Cardiac atrium fibroblast (primary cell): ENCODE data around the gene PKP3. TPM values are rescaled to one million over a fixed set of nuclear protein-coding genes. Genes with fewer than 3 reads are reported as not detected.

Source experiments
- total RNA-seq: library from RNA; depleted of rRNA; stranded (reverse); fragments of >200 nt; gene quantifications from 2 replicates; pipeline ENCODE4 v1.2.3, GENCODE V29; 2015

Gene PKP3, protein sequence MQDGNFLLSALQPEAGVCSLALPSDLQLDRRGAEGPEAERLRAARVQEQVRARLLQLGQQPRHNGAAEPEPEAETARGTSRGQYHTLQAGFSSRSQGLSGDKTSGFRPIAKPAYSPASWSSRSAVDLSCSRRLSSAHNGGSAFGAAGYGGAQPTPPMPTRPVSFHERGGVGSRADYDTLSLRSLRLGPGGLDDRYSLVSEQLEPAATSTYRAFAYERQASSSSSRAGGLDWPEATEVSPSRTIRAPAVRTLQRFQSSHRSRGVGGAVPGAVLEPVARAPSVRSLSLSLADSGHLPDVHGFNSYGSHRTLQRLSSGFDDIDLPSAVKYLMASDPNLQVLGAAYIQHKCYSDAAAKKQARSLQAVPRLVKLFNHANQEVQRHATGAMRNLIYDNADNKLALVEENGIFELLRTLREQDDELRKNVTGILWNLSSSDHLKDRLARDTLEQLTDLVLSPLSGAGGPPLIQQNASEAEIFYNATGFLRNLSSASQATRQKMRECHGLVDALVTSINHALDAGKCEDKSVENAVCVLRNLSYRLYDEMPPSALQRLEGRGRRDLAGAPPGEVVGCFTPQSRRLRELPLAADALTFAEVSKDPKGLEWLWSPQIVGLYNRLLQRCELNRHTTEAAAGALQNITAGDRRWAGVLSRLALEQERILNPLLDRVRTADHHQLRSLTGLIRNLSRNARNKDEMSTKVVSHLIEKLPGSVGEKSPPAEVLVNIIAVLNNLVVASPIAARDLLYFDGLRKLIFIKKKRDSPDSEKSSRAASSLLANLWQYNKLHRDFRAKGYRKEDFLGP
- total RNA-seq: 0.54 and 3.2 TPM in 2 replicates

GRCh38 chr11:394034-394857, at the start of gene PKP3:
Gene PKP3, plus strand, starts transcription at chr11:394209. Its CDS starts 84 bp downstream, at chr11:394293.

DNA sequence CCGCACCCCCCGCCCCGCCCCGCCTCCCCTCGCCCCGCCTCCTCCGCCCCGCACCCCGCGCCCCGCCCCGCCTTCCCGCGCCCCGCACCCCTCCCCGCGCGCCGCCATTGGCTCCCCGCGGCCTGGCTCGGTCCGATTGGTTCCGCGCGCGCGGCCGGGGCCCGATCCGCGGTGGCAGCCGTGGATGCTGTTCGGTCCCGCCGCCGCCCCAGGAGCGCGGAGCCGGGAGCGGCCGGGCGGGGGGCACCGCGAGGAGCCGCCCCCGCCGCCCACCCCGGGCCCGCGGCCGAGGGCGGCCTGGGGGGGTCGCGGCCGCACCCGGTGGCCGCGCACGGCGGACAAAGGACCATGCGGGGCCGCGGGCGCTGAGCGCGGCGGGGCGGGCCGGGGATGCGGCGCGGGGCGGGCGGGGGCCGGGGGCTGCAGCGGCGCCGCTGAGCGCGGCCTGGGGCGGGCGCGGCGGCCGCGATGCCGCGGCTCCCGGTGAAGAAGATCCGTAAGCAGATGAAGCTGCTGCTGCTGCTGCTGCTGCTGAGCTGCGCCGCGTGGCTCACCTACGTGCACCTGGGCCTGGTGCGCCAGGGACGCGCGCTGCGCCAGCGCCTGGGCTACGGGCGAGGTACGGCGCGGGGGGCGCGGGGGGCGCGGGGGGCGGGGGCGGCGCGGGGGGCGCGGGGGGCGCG, 24.5 kb upstream of the PKP3 start, which contains the start of gene B4GALNT4:
TSS of gene B4GALNT4 (plus strand) at position 164 of the 683 bp plus-strand sequence. CDS start at position 469, 305 bp downstream.

GRCh38 chr11:441418-442274, 47.6 kb downstream of the PKP3 start, which contains the start of gene ANO9:
Gene ANO9, minus strand, starts transcription at chr11:442011. Its CDS starts 85 bp downstream, at chr11:441926.

GRCh38 chr11:449889-450808, 56.1 kb downstream of the PKP3 start, which contains the start of gene PTDSS2:
Gene PTDSS2, plus strand, starts transcription at chr11:450279. Its CDS starts 177 bp downstream, at chr11:450456.

Other genes starting within 250 kb of the PKP3 start
- gene SCGB1C1, start 201.1 kb upstream of the PKP3 start, total RNA-seq: not detected in 2 replicates
- gene BET1L, start 186.8 kb upstream of the PKP3 start, total RNA-seq: 50.9 and 52.7 TPM in 2 replicates
- 73.5 and 136 TPM in 2 replicates for gene RIC8A, start 186.5 kb upstream of the PKP3 start, total RNA-seq
- 5.5 and 16.6 TPM in 2 replicates for gene SIRT3, start 157.9 kb upstream of the PKP3 start, total RNA-seq
- 115 and 132 TPM in 2 replicates for gene PSMD13, start 157.2 kb upstream of the PKP3 start, total RNA-seq
- not detected in 2 replicates for gene NLRP6, start 115.8 kb upstream of the PKP3 start, total RNA-seq
- gene PGGHG, start 105.1 kb upstream of the PKP3 start, total RNA-seq: 16.7 and 34.8 TPM in 2 replicates
- gene IFITM5, start 94.7 kb upstream of the PKP3 start, total RNA-seq: not detected in 2 replicates
- gene IFITM2, start 86.4 kb upstream of the PKP3 start, total RNA-seq: 478 and 666 TPM in 2 replicates
- gene IFITM1, start 80.2 kb upstream of the PKP3 start, total RNA-seq: 203 and 427 TPM in 2 replicates
- 802 and 859 TPM in 2 replicates for gene IFITM3, start 73.3 kb upstream of the PKP3 start, total RNA-seq
- 2.3 and 7.1 TPM in 2 replicates for gene B4GALNT4, start 24.7 kb upstream of the PKP3 start, total RNA-seq
- gene SIGIRR, start 20.8 kb downstream of the PKP3 start, total RNA-seq: 42.4 and 43.0 TPM in 2 replicates
- gene ANO9, start 47.8 kb downstream of the PKP3 start, total RNA-seq: not detected in 2 replicates
- gene PTDSS2, start 56.1 kb downstream of the PKP3 start, total RNA-seq: 36.3 and 40.8 TPM in 2 replicates
- gene RNH1, start 113.0 kb downstream of the PKP3 start, total RNA-seq: 451 and 498 TPM in 2 replicates
- 46.4 and 67.1 TPM in 2 replicates for gene HRAS, start 141.4 kb downstream of the PKP3 start, total RNA-seq
- 0.16 and 1.3 TPM in 2 replicates for gene LRRC56, start 143.3 kb downstream of the PKP3 start, total RNA-seq
- 0.81 and 3.1 TPM in 2 replicates for gene LMNTD2, start 166.5 kb downstream of the PKP3 start, total RNA-seq
- gene RASSF7, start 166.8 kb downstream of the PKP3 start, total RNA-seq: 8.3 and 11.3 TPM in 2 replicates
- 13.0 and 17.2 TPM in 2 replicates for gene PHRF1, start 182.3 kb downstream of the PKP3 start, total RNA-seq
- gene IRF7, start 221.7 kb downstream of the PKP3 start, total RNA-seq: 20.4 and 34.1 TPM in 2 replicates
- not detected in 2 replicates for gene CDHR5, start 230.7 kb downstream of the PKP3 start, total RNA-seq
- not detected in 2 replicates for gene SCT, start 233.0 kb downstream of the PKP3 start, total RNA-seq
- not detected in 2 replicates for gene DRD4, start 243.1 kb downstream of the PKP3 start, total RNA-seq